Renal pelvis (tissue), 12 donors: ENCODE data around the gene SLC15A4. TPM values are rescaled to one million over a fixed set of nuclear protein-coding genes. Genes with fewer than 3 reads are reported as not detected.
"Not testable (repeated sequence)": the region's sequence is repeated elsewhere in the genome, so short reads cannot be mapped to it uniquely, and the experiment has no call there.

ENCODE experiments used
- DNase-seq: peaks from one replicate; pipeline ENCODE4 v3.0.0-alpha.2; 2013
- long read RNA-seq, 16 experiments: transcript quantifications; one replicate each; lab custom pipeline, GENCODE V29; 2026
- polyA plus RNA-seq, 3 donors: library from polyadenylated mRNA; unstranded; fragments of 120-200 nt; gene quantifications; one replicate each; pipeline ENCODE4 v1.2.1, GENCODE V29; 2013; ENCODE audit not compliant: insufficient read length in 3 of 3

SLC15A4 gene
- polyA plus RNA-seq: 10 to 100 TPM; 26.5 to 33.3 (median 33.1) TPM
- long read RNA-seq, donor 1, transcript SLC15A4-201 (8 exons, 2,779 nt): major isoform, 8 of 10 reads
- long read RNA-seq, donor 1, partial matches to known transcripts: 0 of 10 reads
- long read RNA-seq, donor 1, other reads (novel, unspliced or antisense): 0 of 10 reads
- long read RNA-seq, donor 2, transcript SLC15A4-201 (8 exons, 2,779 nt): major isoform, 6 of 9 reads
- long read RNA-seq, donor 2, partial matches to known transcripts: 0 of 9 reads
- long read RNA-seq, donor 2, other reads (novel, unspliced or antisense): 0 of 9 reads
- long read RNA-seq, donor 3, transcript SLC15A4-201 (8 exons, 2,779 nt): major isoform, 6 of 8 reads
- long read RNA-seq, donor 3, partial matches to known transcripts: 0 of 8 reads
- long read RNA-seq, donor 3, other reads (novel, unspliced or antisense): 0 of 8 reads
- long read RNA-seq, donor 4, transcript SLC15A4-201 (8 exons, 2,779 nt): major isoform, 7 of 8 reads
- long read RNA-seq, donor 4, partial matches to known transcripts: 0 of 8 reads
- long read RNA-seq, donor 4, other reads (novel, unspliced or antisense): 0 of 8 reads
- long read RNA-seq, donor 5, transcript SLC15A4-201 (8 exons, 2,779 nt): major isoform, 7 of 8 reads
- long read RNA-seq, donor 5, partial matches to known transcripts: 0 of 8 reads
- long read RNA-seq, donor 5, other reads (novel, unspliced or antisense): 0 of 8 reads
- long read RNA-seq, donor 6, transcript SLC15A4-201 (8 exons, 2,779 nt): major isoform, 8 of 12 reads
- long read RNA-seq, donor 6, partial matches to known transcripts: 0 of 12 reads
- long read RNA-seq, donor 6, other reads (novel, unspliced or antisense): 0 of 12 reads
- long read RNA-seq, donor 7, transcript SLC15A4-201 (8 exons, 2,779 nt): major isoform, 7 of 10 reads
- long read RNA-seq, donor 7, partial matches to known transcripts: 0 of 10 reads
- long read RNA-seq, donor 7, other reads (novel, unspliced or antisense): 0 of 10 reads
- long read RNA-seq, donor 8, partial matches to known transcripts: 0 of 2 reads
- long read RNA-seq, donor 8, other reads (novel, unspliced or antisense): 0 of 2 reads
- long read RNA-seq, donor 9, transcript SLC15A4-201 (8 exons, 2,779 nt): major isoform, 12 of 17 reads
- long read RNA-seq, donor 9, partial matches to known transcripts: 0 of 17 reads
- long read RNA-seq, donor 9, other reads (novel, unspliced or antisense): 0 of 17 reads
- long read RNA-seq, donor 10, partial matches to known transcripts: 5 of 12 reads
- long read RNA-seq, donor 10, other reads (novel, unspliced or antisense): 0 of 12 reads
- long read RNA-seq, donor 11, transcript SLC15A4-201 (8 exons, 2,779 nt): major isoform, 6 of 7 reads
- long read RNA-seq, donor 11, partial matches to known transcripts: 0 of 7 reads
- long read RNA-seq, donor 11, other reads (novel, unspliced or antisense): 0 of 7 reads
- long read RNA-seq, donor 12, transcript SLC15A4-201 (8 exons, 2,779 nt): major isoform, 7 of 11 reads
- long read RNA-seq, donor 12, partial matches to known transcripts: 0 of 11 reads
- long read RNA-seq, donor 12, other reads (novel, unspliced or antisense): 0 of 11 reads
- long read RNA-seq, donor 13, partial matches to known transcripts: 0 of 1 reads
- long read RNA-seq, donor 13, other reads (novel, unspliced or antisense): 0 of 1 reads
- long read RNA-seq, donor 14: 0 reads
- long read RNA-seq, donor 15, transcript SLC15A4-201 (8 exons, 2,779 nt): major isoform, 9 of 15 reads
- long read RNA-seq, donor 15, partial matches to known transcripts: 0 of 15 reads
- long read RNA-seq, donor 15, other reads (novel, unspliced or antisense): 0 of 15 reads
- long read RNA-seq, donor 16, transcript SLC15A4-201 (8 exons, 2,779 nt): major isoform, 10 of 12 reads
- long read RNA-seq, donor 16, partial matches to known transcripts: 0 of 12 reads
- long read RNA-seq, donor 16, other reads (novel, unspliced or antisense): 0 of 12 reads

DNA sequence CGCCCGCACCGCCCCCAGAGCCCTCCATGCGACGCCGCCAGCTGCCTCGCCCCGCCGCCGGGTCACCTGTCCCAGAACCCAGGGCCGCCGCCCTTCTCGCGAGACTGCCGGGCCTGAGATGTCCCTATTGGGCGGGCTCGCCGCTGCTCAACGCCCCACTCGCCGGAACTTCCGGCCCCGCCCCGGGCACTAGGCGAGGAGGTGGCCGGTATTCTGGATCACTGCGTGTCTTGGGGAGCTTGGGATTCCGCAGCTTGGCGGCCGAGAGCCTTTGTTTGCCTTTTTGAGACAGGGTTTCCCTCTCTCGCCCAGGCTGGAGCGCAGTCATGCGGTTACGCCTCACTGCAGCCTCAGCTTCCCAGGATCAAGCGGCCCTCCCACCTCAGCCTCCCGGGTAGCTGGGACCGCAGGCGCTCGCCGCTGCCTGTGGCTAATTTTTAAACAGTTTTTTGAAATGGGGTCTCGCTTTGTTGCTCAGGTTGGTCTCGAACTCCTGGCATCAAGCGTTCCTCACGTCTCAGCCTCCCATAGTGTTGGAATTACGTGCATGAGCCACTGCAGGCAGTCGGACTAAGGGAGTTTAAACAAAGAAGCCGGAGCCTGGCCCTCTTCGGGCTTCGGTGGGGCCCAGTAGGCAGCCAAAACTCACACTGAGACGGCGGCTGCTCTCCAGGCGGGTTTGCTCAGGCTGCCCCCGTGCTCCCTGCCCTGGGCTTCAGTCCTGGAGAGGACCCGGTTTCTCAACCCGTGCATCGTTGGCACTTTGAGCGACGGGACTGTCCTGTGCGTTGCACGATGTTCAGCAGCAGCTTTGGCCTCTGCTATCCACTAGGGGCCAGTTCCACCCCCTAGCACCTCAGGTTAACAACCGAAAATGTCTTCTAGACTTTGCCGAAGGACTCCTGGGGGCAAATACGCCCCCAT, at the start of gene SLC15A4:
Gene SLC15A4 (minus strand): TSS at position 43 of the 924 bp plus-strand sequence. CDS start 15 bp downstream, at position 28.
- peak; percentile 94 for DNase-seq

DNA sequence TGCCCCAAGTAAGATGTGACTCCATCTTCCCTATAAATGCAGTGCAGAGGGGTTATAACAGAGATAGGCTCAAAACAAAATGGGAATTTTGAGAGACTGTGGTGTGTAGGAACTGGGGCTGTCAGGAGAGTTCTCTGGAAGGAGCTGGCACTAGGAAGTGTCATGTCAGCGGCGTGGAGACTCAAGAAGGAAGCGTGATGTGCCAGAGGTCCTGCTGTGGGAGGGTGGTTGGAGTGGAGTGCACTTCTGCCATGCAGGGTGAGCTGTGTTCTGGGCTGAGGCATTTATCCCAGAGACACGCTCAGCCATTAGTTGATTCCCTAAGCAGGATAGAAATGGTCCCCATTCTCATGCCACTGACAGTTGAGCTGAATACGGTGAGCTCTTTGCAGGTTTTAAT, 48.5 kb upstream of the SLC15A4 start:
- DNase-seq: no peak

DNA sequence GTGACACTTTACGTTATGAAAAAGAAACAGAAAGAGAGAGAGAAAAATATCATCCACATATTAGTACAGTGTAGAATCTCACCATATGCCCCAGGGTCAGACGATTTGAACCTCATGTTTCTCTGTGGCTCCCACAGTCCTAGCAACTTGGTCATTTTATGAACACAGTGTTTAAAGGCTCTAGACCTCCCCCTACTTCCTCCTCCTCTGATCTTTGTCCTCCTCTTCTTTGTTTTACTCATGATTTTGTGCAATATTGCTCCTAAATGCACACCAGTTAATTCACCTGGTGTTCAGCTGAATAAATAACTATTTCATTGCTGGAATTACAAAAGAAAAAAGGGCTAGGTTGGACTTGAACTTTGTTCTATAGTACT, 47.7 kb upstream of the SLC15A4 start:
- no peak for DNase-seq

DNA sequence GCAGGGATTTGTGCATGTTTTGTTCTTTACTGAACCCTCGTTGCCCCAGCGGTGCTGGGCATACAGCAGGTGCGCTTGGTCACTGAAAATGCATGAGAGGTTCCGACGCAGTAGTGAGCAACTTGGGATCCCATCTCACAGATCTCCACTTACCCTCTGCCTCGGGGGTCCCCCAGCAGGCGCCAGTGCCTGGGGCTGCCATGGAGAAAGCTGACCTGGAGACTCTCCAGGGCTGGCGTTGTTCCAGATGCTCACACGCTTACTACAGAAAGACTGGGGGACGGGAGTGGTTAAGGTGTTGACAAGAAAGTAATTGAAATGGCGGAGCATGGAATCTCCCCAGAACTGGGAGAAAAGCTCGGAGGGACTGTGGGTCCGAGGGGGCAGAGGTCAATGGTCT, 43.7 kb upstream of the SLC15A4 start:
- DNase-seq: no peak

DNA sequence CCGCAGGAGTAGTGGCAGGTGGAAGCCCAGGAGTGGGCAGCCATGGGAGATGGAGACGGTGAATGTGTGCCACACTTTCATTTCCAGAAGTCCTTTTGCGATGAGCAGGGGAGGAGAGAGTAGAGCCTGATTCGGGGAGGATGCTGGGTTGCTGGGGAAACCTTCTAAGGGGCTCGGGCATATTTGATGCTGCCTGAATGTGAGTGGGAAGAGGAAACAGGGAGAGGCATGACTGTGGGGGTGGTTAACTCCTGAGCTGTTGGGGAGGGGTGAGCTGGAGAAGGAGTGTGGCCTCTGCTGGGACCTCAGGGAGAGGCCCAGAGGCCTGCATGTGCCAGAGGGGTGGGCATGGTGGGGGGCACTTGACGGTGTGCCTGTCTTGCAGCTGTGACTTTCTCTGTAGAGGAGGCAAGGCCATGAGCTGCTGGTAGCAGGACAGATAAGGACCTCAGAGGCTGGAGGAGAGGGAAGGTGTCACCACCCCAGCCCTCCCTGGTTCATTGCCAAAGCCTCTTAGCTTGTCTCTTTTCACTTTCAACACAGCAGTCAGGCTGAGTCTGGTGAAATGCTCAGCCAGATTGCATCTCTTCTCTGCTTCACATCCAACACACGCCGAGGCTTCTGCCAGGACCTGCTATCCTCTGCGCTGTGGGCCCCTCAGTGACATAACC, 40.9 kb upstream of the SLC15A4 start:
- no peak for DNase-seq

DNA sequence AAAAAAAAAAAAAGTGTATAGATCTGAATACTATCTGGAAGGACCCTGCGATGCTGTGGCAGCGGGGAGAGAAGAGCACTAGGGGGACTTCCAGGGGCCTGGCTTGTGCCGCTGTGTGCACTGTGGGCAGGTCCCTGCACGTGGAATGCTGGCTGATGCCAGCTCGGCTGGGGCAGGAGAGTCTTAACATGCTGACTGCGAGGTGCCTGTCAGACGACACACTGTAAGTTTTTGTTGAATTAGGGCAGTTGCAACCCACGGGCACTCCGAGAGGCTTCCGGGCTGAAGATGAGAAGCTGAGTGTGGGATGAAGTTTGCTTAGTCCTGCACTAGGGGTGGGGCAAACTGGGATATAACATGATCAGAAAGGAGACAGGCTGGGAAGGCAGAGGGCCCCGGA, 40.2 kb upstream of the SLC15A4 start:
- no peak for DNase-seq

DNA sequence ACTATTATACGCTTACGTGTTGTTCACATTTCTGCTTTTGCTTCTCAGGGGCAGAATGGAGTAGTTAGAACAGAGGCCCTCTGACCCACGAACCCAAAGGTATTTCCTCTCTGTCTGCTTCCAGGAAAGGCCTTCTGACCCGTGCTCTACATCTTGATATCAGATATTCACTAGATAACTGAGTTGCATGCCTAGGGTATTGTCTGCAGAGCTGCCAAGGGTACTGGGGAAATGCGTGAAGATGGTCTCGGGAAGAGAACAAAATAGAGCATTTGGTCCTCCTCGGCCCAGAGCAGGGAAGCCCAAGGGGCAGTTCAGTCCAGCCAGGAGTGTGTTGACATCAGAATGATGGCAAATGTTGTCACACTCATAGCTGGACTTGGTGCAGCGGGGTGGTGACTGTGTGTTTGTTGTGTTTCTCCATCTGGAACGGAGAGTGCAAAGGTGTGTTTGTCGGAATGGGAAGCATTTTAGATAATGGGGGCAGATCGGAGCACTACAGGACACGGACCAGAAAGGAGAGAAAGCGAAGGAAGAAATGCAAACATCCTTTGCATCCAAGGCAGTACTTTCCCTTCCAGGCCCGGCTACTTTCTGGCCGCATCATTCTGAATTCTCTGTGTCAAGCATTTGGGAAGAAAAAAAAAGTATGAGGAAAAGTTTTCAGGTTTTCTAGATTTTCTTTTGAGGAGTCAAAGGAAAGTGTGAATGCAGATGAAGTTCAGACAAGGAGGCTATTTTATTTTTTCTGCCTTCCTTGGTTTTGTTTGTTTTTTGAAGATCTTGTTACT, 37.7 kb upstream of the SLC15A4 start:
- no peak for DNase-seq

DNA sequence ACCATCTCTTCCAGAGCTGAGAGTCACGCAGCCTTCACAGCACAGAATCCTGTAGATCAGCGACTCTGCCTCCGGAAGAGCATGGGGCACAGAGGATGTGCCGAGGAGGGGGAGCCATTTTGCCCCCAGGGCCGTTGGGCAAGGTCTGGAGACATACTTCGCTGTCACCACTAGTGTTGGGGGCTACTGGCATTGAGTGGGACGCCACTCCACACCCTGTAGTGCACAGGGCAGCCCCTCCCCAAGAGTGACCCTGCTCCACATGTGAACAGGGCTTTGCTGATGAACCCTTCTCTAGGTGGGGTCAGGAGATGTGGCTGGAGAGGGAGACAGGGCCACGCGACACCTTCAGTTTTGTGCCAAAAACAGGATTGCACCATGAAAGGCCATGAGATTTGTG, 35.6 kb upstream of the SLC15A4 start:
- DNase-seq: no peak

DNA sequence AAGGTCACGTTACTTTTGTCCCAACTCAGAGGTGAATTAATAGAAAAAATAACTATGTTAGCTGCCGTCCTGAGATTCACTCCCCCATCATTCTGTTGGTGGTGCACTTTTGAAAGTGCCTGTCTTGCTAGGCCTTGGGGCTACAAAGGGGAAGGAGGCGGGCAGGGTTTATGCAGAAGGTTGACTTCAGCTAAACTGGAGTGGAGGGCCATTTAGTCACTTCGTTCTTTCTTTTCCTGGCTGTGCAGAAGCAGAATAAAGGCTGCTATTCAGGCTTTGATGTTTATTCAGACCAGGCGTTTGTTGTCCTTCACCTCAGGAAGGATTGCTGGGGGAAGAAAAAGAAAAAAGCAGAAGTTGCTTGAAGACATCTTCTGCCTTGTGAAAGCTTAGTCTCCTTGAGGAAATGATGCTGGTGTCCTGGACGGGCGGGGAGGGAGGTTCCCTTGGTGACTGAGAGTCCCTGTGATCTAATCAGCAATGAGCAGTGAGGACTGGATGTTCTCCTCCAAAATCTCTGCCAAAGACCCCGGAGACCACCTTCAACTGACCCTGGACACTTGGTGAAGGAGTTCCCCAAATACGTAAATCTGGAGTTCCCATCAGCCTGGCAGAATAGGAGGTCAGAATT, 33.5 kb upstream of the SLC15A4 start:
- DNase-seq: no peak

DNA sequence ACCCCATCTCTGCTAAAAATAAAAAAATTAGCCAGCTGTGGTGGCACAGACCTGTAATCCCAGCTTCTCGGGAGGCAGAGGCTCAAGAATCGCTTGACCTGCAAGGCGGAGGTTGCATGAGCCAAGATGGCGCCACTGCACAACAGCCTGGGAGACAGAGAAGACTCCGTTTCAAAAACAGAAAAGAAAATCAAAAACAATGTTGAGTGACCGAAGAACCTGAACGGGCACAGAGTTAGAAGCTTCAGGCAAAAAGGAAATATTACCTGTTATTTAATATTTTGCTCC, 33.0 kb upstream of the SLC15A4 start:
- DNase-seq: no peak

DNA sequence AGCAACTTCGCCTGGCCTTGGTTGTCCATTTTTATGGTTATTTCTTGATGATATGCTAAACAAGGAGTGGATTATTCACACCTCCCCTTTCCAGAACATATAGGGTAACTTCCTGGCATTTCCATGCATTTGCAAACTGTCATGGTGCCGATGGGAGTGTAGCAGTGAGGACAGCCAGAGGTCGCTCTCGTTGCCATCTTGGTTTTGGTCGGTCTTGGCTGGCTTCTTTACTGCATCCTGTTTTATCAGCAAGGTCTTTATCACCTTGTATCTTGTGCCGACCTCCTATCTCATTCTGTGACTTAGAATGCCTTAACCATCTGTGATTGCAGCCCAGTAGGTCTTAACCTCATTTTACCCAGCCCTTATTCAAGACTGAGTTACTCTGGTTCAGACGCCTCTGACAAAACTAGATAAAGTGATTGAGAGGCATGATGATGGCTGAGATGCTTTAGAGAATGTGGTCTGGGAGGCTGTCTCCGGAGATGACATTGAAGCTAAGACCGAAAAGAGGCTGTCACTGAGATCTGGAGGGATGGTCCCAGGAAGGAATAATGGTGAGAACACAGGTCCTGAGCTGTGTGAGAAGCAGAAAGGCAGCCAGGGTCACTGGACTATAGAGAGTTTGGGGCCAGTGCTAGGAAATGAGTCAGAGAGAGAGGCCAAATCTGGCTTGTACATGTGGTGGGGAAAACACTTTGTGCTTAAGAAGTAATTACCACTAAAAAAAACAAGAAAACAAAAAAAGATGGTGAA, 32.5 kb upstream of the SLC15A4 start:
- no peak for DNase-seq

DNA sequence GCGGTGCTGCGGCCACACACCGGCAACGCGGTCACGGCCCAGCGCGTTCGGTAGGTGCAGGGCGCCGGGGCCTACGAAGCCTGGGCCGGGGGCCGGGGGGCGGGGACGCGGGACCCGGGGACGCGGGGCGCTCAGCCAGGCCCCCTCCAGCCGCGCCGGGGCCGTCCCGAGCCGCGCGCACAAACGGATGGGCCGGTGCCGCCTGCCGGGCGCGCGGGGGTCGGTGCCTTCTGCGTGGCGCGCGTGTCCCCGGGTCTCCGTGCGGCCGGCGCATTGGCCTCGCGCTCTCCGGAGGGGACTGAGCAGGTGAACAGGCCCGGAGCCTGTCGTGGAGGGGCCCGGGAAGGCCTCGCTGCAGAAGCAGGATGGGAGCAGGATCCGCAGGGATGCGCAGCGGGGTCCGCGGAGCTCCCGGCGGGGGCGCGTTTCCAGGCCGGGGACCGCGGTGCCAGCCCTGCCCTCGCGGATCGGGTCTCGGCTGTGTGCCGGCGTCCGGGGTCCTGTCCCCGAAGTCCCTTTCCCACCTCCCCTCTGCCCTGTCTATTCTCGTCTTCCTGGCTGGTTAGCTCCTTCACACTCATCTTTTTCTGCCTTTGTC, 29.9 kb upstream of the SLC15A4 start:
- peak; percentile 12 for DNase-seq

DNA sequence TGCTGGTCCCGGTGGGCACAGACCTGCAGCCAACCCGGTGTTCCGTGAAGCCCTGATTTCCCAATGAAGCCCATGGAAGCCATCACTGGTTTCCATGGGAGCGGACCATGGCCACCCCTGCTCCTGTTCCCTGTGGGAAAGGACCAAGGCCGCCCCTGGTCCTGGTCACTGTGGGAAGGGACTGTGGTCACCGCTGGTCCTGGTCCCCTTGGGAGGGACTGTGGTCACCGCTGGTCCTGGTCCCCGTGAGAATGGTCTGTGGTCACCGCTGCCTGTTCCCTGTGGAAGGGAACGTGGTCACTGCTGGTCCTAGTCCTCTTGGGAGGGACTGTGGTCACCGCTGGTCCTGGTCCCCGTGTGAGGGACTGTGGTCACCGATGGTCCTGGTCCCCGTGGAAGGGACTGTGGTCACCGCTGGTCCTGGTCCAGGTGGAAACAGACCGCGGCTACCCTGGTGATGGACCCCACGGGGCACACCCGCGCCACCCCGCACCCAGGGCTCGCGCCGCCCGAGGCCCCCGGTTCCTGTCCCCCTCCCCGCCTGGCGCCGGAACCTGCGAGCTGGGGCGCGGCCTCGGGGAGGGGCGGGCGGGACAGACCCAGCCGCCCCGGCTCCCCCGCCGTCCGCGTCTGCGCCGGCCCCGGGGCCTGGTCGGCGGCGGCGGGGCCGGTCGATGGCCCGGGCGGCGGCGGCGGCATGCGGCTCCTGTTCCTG, 29.3 kb upstream of the SLC15A4 start, which contains the start of gene GLT1D1:
Gene GLT1D1 (plus strand): TSS at position 594 of the 715 bp plus-strand sequence. CDS start 104 bp downstream, at position 698.
- no peak for DNase-seq

DNA sequence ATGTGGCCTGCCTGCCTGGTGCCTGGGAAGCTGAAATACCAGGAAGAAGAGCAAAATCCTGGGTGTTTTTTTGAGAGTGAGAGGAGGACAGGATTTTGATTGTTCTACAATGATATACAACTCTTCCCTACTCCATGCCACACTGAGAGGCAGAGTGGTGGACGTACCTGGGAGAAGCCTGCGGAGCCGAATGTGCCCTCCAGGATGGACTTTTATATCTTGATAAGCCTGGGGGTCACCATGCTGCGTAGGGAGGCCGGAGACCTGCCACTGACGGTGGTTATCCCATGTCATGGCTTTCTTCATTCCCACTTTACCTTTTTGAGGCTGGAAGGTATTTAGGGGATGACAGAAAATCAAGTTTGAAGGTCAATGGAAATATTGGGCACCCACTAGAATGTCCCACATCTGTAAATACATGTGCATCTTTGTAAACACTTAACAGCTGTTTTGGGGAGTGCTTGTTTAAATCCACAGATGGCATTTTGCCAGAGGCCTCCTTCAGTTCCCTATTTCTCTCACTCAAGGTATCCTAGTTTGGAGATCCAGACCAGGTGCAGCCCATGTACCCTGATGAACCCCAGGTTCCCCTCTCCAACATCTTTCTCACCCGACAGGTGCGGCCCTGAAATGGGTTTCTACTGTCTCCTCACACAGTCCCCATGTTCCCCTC, 28.4 kb upstream of the SLC15A4 start:
- no peak for DNase-seq

DNA sequence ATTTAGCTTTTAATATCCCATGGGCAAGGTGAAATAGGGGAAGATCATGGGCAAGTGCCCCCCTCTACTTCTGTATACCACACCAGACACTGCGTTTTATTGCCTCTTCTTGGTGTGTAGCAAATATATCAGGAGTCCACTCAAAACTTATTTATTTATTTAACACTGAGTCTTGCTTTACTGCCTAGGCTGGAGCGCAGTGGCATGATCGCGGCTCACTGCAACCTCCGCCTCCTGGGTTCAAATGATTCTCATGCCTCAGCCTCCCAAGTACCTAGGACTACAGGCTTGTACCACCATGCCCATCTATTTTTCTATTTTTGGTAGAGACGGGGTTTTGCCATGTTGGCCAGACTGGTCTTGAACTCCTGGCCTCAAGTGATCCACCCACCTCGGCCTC, 27.7 kb upstream of the SLC15A4 start:
- DNase-seq: not testable (repeated sequence)
